Measurements from ENCODE around the gene DOK1.

The DOK1 gene

GRCh38 chr2:74515271-74515980, 39.1 kb upstream of the DOK1 start:
- no peak for TF ChIP-seq ZNF274 (IDR thresholded peaks at IDR 0.05; ENCODE audit: low read depth, low read length)
- H3K4me3 ChIP-seq (ENCODE audit: low read length) = peak overlapping the region; percentile 1; the same call in 1 of the 2 replicates

DNA sequence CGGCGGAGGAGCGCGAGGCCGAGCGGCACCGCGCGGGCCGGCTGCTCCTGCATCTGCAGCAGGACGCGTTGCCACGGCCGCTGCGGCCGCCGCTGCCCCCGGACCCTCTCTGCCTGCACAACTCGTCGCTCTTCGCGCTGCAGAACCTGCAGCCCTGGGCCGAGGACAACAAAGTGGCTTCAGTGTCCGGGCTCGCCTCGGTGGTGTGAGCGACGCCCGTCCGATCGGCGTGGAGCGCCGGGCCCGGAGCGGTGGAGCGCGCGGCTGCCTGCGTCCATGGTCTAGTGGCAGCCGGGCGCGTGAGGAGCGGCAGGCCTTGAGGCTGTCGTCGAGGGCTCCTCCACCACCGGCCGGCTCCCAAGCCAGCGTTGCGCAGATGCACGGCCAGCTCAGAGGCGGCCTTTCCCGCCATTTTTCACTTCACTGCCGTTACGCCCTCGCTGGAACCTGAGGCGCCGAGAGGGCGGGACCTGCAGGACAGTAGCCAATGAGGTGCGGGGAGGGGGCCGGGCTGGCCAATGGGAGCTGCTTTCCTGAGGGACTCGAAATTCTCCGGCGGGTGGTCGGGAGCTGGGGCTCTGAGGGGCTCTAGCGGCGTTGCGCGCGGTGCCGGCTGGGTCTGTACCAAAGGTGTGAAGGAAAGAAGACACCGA, 38.4 kb upstream of the DOK1 start:
- TF ChIP-seq ZNF274 (IDR thresholded peaks at IDR 0.05; ENCODE audit: low read depth, low read length) = no peak
- H3K4me3 ChIP-seq (ENCODE audit: low read length) = peak overlapping the region; percentile 1; the same call in 1 of the 2 replicates

- H3K4me3 ChIP-seq (ENCODE audit: low read length) = no peak overlapping the region; the same call in 1 of the 2 replicates
- TF ChIP-seq ZNF274 (IDR thresholded peaks at IDR 0.05; ENCODE audit: low read depth, low read length) = no peak
Measured at GRCh38 chr2:74516650-74517049, 37.9 kb upstream of the DOK1 start.

DNA sequence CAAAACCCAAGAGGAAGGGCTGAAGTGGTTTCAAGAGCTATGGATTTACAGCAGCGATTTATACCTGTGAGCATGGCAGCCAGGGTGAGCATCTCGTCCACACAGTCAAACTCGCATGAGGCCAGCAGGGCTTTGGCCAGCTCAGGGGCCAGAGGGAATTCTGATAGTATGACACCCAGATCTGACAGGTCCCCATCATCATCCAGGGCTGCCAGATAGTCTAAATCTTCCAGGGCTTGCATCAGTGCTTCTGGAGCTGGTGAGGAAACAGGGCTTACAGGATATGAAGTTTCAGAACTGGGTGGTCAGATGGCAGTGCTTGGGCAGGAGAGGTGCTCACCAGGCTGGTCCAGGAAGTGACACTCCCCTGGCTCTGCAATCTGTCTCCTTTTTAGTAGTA, 32.0 kb upstream of the DOK1 start:
- no peak overlapping the region for H3K4me3 ChIP-seq (ENCODE audit: low read length)

DNA sequence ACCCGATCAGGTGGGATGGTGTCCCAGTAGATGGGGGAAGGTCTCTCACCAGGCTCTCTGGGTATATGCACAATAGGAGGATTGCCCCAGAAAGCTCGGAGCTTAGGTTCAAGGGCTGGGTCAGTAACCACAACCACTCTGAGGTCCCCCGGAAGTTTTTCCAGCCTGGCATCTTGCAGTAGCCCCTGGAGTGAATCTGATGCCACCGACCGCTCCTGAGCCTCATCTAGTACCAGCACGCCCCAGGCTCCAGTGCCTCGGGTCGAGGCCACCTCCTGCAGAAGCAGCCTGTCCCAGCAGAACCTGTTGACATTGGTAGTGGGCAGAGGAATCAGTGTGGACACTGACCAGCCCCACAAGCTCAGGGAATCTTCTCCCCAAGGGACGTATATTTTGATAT, 30.5 kb upstream of the DOK1 start:
- no peak overlapping the region for H3K4me3 ChIP-seq (ENCODE audit: low read length)
- no peak for TF ChIP-seq ZNF274 (IDR thresholded peaks at IDR 0.05; ENCODE audit: low read depth, low read length)

More for the DNA sequence above, 32.0 kb upstream of the DOK1 start:
- TF ChIP-seq ZNF274 (IDR thresholded peaks at IDR 0.05; ENCODE audit: low read depth, low read length) = no peak

DNA sequence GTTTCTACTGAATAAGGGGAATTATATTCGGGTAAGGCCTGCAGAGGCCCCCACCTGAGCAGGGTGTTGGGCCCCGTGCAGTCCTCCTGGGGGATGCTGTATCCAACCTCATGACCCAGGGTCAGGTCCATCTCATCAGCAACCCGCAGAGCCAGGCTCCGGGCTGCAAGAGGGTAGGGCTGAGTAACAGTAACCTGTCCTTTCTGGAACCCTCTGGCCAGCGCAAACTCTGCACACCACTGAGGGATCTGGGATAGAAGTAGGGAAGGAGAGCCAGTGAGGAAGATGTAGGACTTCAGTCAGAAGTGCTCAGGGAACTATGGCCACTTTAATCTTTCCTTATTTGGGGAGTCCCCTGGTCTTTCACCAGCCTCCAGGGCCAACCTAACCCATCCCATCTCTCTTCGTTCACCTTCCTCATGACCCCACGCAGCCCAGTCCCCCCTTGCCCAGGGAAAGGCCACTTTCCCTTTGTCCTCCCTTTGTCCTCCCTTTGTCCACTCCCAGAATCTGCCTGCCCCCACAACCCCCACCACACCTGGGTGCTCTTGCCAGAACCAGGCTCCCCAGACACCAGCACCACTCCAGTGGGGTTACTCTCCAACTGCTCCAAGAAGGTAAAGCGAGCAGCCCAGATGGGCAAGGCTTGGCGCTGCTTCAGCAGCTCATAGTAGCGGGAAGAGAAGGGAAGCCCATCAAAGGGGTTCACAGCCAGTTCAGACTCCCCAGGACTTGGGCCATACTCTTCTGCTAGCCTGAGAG, 29.4 kb upstream of the DOK1 start:
- TF ChIP-seq ZNF274 (IDR thresholded peaks at IDR 0.05; ENCODE audit: low read depth, low read length) = no peak
- H3K4me3 ChIP-seq (ENCODE audit: low read length) = no peak overlapping the region

DNA sequence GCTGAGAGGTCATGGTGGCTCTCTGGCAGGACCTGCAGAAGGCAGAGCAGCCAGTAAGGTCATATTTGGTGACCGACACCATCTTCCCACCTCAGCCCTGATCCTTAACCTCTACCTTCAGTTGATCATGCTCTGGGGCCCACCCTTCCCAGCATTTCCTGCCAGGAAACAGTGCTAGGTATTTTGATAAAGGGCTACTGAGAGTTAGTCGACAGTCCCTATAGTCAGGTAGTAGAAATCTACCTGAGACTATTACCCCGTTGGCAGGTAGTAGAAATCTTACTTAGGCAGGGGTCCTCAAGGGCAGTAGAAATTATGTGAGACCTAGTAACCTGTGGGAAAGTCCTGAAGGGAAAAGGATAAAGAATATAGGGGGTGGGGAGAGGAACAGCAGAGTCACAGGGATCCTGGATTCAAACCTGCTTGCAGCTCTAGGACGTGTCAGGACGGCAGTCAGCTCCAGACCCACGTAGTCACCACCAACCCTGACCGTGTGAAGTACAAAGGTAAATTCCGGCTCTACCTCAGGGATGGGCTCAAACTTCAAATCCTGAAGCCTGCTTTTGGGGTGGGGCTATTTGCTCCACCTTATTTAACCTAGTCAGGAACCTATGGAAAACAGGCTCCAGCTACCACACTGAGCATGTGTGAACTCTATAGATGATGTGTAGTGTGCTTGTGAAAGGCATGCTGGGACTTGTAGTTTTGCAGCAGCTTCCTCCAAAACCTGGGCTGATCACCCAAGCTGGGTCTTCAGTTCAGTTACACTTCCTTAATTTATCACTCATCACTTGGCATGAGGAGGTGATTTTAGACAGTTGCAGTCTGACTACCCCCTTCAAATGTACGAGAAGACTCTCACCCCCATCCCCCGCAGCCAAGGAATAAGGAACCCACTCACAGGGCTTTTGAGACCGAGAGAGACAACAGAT, 28.5 kb upstream of the DOK1 start, which contains the start of gene DQX1:
Gene DQX1 (minus strand): TSS at position 515 of the 932 bp plus-strand sequence. CDS start 502 bp downstream, at position 13.
- no peak for TF ChIP-seq ZNF274 (IDR thresholded peaks at IDR 0.05; ENCODE audit: low read depth, low read length)
- no peak within 1 kb of the TSS for H3K4me3 ChIP-seq (ENCODE audit: low read length)

- no peak for TF ChIP-seq ZNF274 (IDR thresholded peaks at IDR 0.05; ENCODE audit: low read depth, low read length)
- no peak overlapping the region for H3K4me3 ChIP-seq (ENCODE audit: low read length)
Measured at GRCh38 chr2:74526649-74527230, 27.8 kb upstream of the DOK1 start.

- no peak for TF ChIP-seq ZNF274 (IDR thresholded peaks at IDR 0.05; ENCODE audit: low read depth, low read length)
- H3K4me3 ChIP-seq (ENCODE audit: low read length) = no peak overlapping the region
Measured at GRCh38 chr2:74527741-74528140, 26.8 kb upstream of the DOK1 start.

GRCh38 chr2:74528600-74529356, 25.7 kb upstream of the DOK1 start:
- TF ChIP-seq ZNF274 (IDR thresholded peaks at IDR 0.05; ENCODE audit: low read depth, low read length) = no peak
- H3K4me3 ChIP-seq (ENCODE audit: low read length) = peak overlapping the region; percentile 87

DNA sequence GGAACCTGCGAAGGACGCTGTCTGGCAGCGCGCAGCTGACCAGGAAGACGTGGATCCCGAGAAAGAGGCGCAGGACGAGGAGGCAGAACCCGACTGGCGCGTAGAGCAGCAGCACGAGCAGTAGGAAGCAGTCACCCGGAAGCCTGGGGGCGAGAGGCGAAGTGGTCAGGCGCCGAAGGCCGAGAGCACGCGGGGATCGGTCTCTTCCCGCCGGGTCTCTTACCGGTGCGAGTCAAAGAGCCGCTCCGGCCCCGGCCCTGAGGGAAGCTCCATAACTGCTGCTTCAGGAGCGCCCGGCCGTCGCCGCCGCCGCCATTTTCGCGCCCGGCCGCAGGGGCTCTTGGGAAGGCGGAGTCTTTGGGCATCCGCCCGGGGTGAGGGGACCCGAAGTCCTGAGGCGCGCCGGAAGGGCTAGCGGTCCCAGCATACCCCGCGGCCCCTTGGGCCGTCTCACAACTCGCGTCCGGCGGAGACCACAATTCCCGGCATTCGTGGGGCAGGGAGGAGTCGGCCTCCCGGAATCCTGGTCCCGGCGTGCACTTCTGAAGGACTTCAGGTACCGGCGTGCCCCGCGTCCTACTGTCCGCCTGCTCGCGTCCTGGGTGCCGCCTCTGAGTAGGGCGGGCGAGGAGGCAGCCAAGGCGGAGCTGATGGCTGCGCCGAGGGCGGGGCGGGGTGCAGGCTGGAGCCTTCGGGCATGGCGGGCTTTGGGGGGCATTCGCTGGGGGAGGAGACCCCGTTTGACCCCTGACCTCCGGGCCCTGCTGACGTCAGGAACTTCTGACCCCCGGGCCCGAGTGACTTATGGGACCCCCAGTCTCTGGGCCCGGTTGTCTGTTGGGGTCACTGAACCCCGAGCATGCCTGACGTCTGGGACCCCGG, 24.9 kb upstream of the DOK1 start, which contains the start of the genes AUP1 and HTRA2:
Gene AUP1 (minus strand): TSS at position 350 of the 882 bp plus-strand sequence. CDS start 77 bp downstream, at position 273.
Gene HTRA2 (plus strand): TSS at position 577 of the 882 bp plus-strand sequence. CDS start 74 bp downstream, at position 651.
- TF ChIP-seq ZNF274 (IDR thresholded peaks at IDR 0.05; ENCODE audit: low read depth, low read length) = no peak
- H3K4me3 ChIP-seq (ENCODE audit: low read length) = peak within 1 kb of the TSS; percentile 94

Data from GM08714 (cell line).